GM08714 (cell line): ENCODE results near the gene PDLIM5.

Experiments
- H3K4me3 ChIP-seq: fragments of 200-500 bp; sonication (Bioruptor generic); 2 replicates; pipeline ENCODE4 v1.5.1; 2014; ENCODE audit warnings: mild to moderate bottlenecking, low read length, inconsistent platforms
- ZNF274 ChIP-seq: IDR thresholded peaks from 2 replicates; pipeline ENCODE4 v1.6.1; 2012; ENCODE audit warnings: mild to moderate bottlenecking, low read depth, low read length

Gene PDLIM5

GRCh38 chr4:94441838-94442237 is 9.9 kb upstream of the PDLIM5 start:
- no peak for TF ChIP-seq ZNF274
- no peak overlapping the region for H3K4me3 ChIP-seq

GRCh38 chr4:94442251-94442650 is 9.5 kb upstream of the PDLIM5 start:
- TF ChIP-seq ZNF274: no peak

GRCh38 chr4:94446386-94446785 is 5.4 kb upstream of the PDLIM5 start:
- TF ChIP-seq ZNF274: no peak
- H3K4me3 ChIP-seq: no peak overlapping the region

More at GRCh38 chr4:94442251-94442650, 9.5 kb upstream of the PDLIM5 start:
- no peak overlapping the region for H3K4me3 ChIP-seq

- no peak overlapping the region for H3K4me3 ChIP-seq
- no peak for TF ChIP-seq ZNF274
Observed at GRCh38 chr4:94447754-94448411, 3.9 kb upstream of the PDLIM5 start.

- H3K4me3 ChIP-seq: no peak overlapping the region
- TF ChIP-seq ZNF274: no peak
Observed at GRCh38 chr4:94448815-94449375, 2.8 kb upstream of the PDLIM5 start.

- no peak for TF ChIP-seq ZNF274
- H3K4me3 ChIP-seq: peak overlapping the region; percentile 56
Observed at GRCh38 chr4:94451051-94451694, 569 bp upstream of the PDLIM5 start.

- peak overlapping the region; percentile 82 for H3K4me3 ChIP-seq
- no peak for TF ChIP-seq ZNF274
Observed at GRCh38 chr4:94452476-94453371, 982 bp downstream of the PDLIM5 start.

- no peak for TF ChIP-seq ZNF274
Observed at GRCh38 chr4:94453391-94453963, 1.7 kb downstream of the PDLIM5 start.

GRCh38 chr4:94454405-94454804 is 2.7 kb downstream of the PDLIM5 start:
- no peak overlapping the region for H3K4me3 ChIP-seq

More at GRCh38 chr4:94453391-94453963, 1.7 kb downstream of the PDLIM5 start:
- peak overlapping the region; percentile 82 for H3K4me3 ChIP-seq

GRCh38 chr4:94455081-94455480 is 3.3 kb downstream of the PDLIM5 start:
- no peak overlapping the region for H3K4me3 ChIP-seq
- TF ChIP-seq ZNF274: no peak

More at GRCh38 chr4:94454405-94454804, 2.7 kb downstream of the PDLIM5 start:
- no peak for TF ChIP-seq ZNF274

- TF ChIP-seq ZNF274: no peak
- H3K4me3 ChIP-seq: no peak overlapping the region
Observed at GRCh38 chr4:94457692-94458106, 6.0 kb downstream of the PDLIM5 start.

- no peak for TF ChIP-seq ZNF274
- H3K4me3 ChIP-seq: no peak overlapping the region
Observed at GRCh38 chr4:94458682-94459081, 6.9 kb downstream of the PDLIM5 start.

- H3K4me3 ChIP-seq: no peak overlapping the region
- TF ChIP-seq ZNF274: no peak
Observed at GRCh38 chr4:94459462-94460161, 7.9 kb downstream of the PDLIM5 start.
